Urinary bladder (tissue), 4 donors: ENCODE data around the gene FANCG. TPM values are rescaled to one million over a fixed set of nuclear protein-coding genes. Genes with fewer than 3 reads are reported as not detected.

Experiments used
- DNase-seq: peaks from one replicate; pipeline ENCODE4 v3.0.0-alpha.2; 2015; ENCODE audit errors: extremely low spot score
- H3K27ac ChIP-seq: one replicate; pipeline ENCODE4 v1.5.1; 2013; ENCODE audit warnings: low read depth, mild to moderate bottlenecking, moderate library complexity
- H3K36me3 ChIP-seq: one replicate; pipeline ENCODE4 v1.6.1; 2013; ENCODE audit warnings: mild to moderate bottlenecking, moderate library complexity; ENCODE audit not compliant: insufficient read depth
- H3K4me1 ChIP-seq: one replicate; pipeline ENCODE4 v1.6.1; 2013; ENCODE audit warnings: mild to moderate bottlenecking, moderate library complexity; ENCODE audit not compliant: insufficient read depth
- H3K4me3 ChIP-seq: one replicate; pipeline ENCODE4 v1.5.1; 2013; ENCODE audit warnings: low read depth, low read length
- WGBS: extraction: QIAGEN DNeasy Blood & Tissue Kit; methylation state at CpG from one replicate; pipeline ENCODE4 v1.1.7; 2013; 5-methylcytosine and 5-hydroxymethylcytosine counted together
- polyA plus RNA-seq: library from polyadenylated mRNA; stranded (reverse); fragments of 200-250 nt; gene quantifications from one replicate; pipeline ENCODE4 v1.2.3, GENCODE V29; 2013
- total RNA-seq: library from RNA; depleted of rRNA; stranded (reverse); fragments of >200 nt; gene quantifications from one replicate; pipeline ENCODE4 v1.2.3, GENCODE V29; 2014
- donor health status: healthy with polysubstance abuse.
- donor health status: healthy.

Gene FANCG
- total and polyA plus RNA-seq, 2 donors = 8.8 to 14.9 TPM

GRCh38 chr9:35108461-35108860 is 28.7 kb upstream of the FANCG start:
- H3K4me1 ChIP-seq = no peaks in the 10 kb centered on the region
- H3K4me3 ChIP-seq = no peak overlapping the region
- WGBS = 88% methylated on average over 6 of the region's 6 CpGs
- H3K36me3 ChIP-seq = no peaks in the 10 kb centered on the region
- no peak for DNase-seq
- H3K27ac ChIP-seq = no peak overlapping the region

GRCh38 chr9:35107297-35108290 is 27.9 kb upstream of the FANCG start:
- WGBS = 79% methylated on average over 18 of the region's 18 CpGs
- H3K4me3 ChIP-seq = no peak overlapping the region
- no peaks in the 10 kb centered on the region for H3K36me3 ChIP-seq
- no peak for DNase-seq
- H3K27ac ChIP-seq = no peak overlapping the region
- no peaks in the 10 kb centered on the region for H3K4me1 ChIP-seq

- Histone ChIP-seq H3K27ac (no peak overlapping the region), H3K4me1 (peaks cover 2% of the 10 kb centered on the region), H3K4me3 (no peak overlapping the region), H3K36me3 (no peaks in the 10 kb centered on the region)
- WGBS = 90% methylated on average over 7 of the region's 7 CpGs
- DNase-seq = no peak
These were observed 26.6 kb upstream of the FANCG start for GRCh38 chr9:35106343-35106730.

GRCh38 chr9:35105571-35106342 is 26.0 kb upstream of the FANCG start:
- no peaks in the 10 kb centered on the region for H3K36me3 ChIP-seq
- WGBS = 93% methylated on average over 13 of the region's 13 CpGs
- H3K4me3 ChIP-seq = no peak overlapping the region
- H3K27ac ChIP-seq = no peak overlapping the region
- no peak for DNase-seq
- peaks cover 2% of the 10 kb centered on the region for H3K4me1 ChIP-seq

GRCh38 chr9:35105126-35105525 is 25.4 kb upstream of the FANCG start:
- H3K4me3 ChIP-seq = no peak overlapping the region
- peaks cover 2% of the 10 kb centered on the region for H3K4me1 ChIP-seq
- no peak for DNase-seq
- H3K36me3 ChIP-seq = no peaks in the 10 kb centered on the region
- H3K27ac ChIP-seq = no peak overlapping the region
- 91% methylated on average over 12 of the region's 12 CpGs for WGBS

GRCh38 chr9:35104586-35104985 is 24.8 kb upstream of the FANCG start:
- Histone ChIP-seq H3K4me3 (no peak overlapping the region), H3K4me1 (peaks cover 2% of the 10 kb centered on the region), H3K27ac (no peak overlapping the region), H3K36me3 (no peaks in the 10 kb centered on the region)
- WGBS = 94% methylated on average over 4 of the region's 4 CpGs
- DNase-seq = no peak

DNA sequence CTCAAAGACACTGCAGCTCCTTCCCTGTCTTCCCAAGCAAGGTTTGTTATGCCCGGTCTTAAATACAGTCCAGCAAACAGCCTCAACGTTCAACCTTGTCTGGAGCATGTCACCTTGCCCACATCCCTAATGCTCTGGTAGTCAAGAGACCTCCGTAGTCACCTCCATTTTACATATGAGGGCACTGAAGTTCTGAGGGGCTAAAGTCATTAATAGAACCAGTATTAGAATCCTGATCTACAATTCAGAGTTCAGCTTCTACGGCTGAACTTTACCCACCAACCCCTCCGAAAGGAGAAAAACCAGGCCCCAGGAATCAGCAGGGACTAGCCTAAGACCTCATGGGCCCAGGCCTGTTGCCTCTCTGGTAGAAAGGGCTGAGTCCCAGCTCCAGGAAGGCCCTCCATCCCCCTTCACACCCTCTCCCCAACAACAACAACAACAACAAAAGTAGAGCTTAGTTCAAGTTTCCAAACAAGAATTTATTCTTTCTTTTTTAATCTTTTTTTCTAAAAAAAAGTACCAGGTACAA is 24.0 kb upstream of the FANCG start:
- no peak for DNase-seq
- peak overlapping the region; percentile 64 for H3K4me3 ChIP-seq
- 31% methylated on average over 5 of the region's 5 CpGs for WGBS
- H3K36me3 ChIP-seq = no peaks in the 10 kb centered on the region
- peak overlapping the region; percentile 63 for H3K27ac ChIP-seq
- peaks cover 2% of the 10 kb centered on the region for H3K4me1 ChIP-seq

- Histone ChIP-seq H3K27ac (peak within 1 kb of the TSS; percentile 85), H3K4me1 (peaks cover 2% of the 10 kb centered on the region), H3K4me3 (peak within 1 kb of the TSS; percentile 64), H3K36me3 (no peaks in the 10 kb centered on the region)
- peak; percentile 94 for DNase-seq
- WGBS = 1% methylated on average over 57 of the region's 57 CpGs
These were observed 23.3 kb upstream of the FANCG start, which contains the start of gene STOML2 for GRCh38 chr9:35102769-35103659. STOML2 (minus strand) TSS chr9:35103131; CDS start chr9:35103094, 37 bp downstream.

- WGBS = 3% methylated on average over 10 of the region's 10 CpGs
- Histone ChIP-seq H3K27ac (peak overlapping the region; percentile 85), H3K4me1 (peaks cover 2% of the 10 kb centered on the region), H3K36me3 (no peaks in the 10 kb centered on the region), H3K4me3 (peak overlapping the region; percentile 64)
- DNase-seq = no peak
These were observed 22.7 kb upstream of the FANCG start for GRCh38 chr9:35102465-35102768.

DNA sequence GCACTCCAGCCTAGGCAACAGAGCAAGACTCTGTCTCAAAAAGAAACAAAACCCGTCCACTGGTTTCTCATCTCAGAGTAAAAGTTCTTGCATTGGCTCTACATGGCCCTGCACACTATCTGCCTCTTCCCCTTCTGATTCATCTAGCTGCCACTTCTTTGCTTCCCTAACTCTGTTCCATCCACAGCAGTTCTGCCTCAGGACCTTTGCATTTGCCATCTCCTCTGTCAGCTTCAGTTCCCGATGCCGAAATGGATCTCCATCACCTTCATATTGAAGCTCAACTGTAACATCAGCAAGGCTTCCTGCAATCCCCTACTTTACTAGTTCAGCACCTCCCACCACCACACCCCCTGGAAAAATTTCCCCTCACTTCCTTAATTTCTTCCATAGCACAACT is 17.8 kb upstream of the FANCG start:
- DNase-seq = no peak
- Histone ChIP-seq H3K27ac (no peak overlapping the region), H3K4me3 (no peak overlapping the region), H3K4me1 (peaks cover 2% of the 10 kb centered on the region), H3K36me3 (no peaks in the 10 kb centered on the region)
- 89% methylated on average over 3 of the region's 3 CpGs for WGBS

DNA sequence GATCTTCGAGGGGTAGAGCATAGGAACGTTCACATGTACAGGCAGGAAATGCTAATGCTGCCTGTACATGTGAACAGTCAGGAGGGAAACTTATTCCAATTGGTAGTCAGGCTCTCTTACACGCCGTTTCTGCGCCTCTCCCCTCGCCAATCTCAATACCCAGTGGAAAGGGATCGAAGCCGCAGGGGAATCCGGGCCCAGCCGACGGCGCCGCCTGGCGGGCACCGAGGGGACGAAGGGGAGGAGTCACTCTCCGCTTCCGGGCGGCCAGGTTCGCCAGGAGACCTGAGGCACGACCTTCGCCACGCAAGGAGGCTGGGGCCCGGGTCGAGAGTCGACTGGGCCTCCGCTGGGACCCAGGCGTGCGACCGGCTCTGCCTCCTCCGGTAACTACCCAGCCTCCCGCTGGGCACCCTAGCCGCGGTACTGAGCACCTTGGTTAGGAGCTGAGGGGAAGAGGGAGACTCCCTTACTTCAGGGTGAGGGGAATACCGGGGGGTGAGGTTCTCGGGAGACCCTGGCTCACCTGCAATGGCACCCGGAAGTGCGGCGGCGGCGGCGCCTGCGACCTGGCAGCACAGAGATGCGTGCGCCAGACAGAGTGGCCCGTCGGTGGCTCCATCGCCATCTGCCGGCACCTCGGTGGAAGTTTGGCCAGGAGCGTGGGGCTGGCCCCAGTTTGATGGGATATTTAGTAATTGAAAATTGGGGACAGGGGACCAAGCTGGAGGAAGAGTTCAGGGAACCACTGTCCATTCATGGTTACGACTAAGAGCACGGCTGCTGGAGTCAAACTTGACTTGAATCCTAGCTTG is 16.5 kb upstream of the FANCG start, which contains the start of gene PIGO:
Gene PIGO, minus strand, starts transcription at position 557 of the 815 bp plus-strand sequence. CDS start 1,026 bp downstream, outside the sequence.
- no peaks in the 10 kb centered on the region for H3K36me3 ChIP-seq
- DNase-seq = peak; percentile 51
- peak within 1 kb of the TSS; percentile 95 for H3K27ac ChIP-seq
- H3K4me1 ChIP-seq = no peaks in the 10 kb centered on the region
- WGBS = under 1% methylated on average over 53 of the region's 53 CpGs
- peak within 1 kb of the TSS; percentile 71 for H3K4me3 ChIP-seq

- Histone ChIP-seq H3K4me3 (no peak overlapping the region), H3K27ac (no peak overlapping the region), H3K4me1 (no peaks in the 10 kb centered on the region), H3K36me3 (peaks cover 4% of the 10 kb centered on the region)
- no peak for DNase-seq
- 94% methylated on average over 17 of the region's 17 CpGs for WGBS
These were observed 11.8 kb upstream of the FANCG start for GRCh38 chr9:35091536-35091935.
